Brain microvascular endothelial cell (primary cell): ENCODE measurements around the gene DOCK3.
"Not testable (repeated sequence)": the region's sequence is repeated elsewhere in the genome, so short reads cannot be mapped to it uniquely, and the experiment has no call there.

Source experiments
- DNase-seq: peaks from one replicate; pipeline ENCODE4 v3.0.0-alpha.2; 2020
- H3K27ac ChIP-seq: fragments of 250-450 bp; sonication (Bioruptor Pico); 2 replicates; pipeline ENCODE4 v1.5.1; 2020; ENCODE audit warnings: mild to moderate bottlenecking, moderate library complexity
- H3K27me3 ChIP-seq: fragments of 250-450 bp; sonication (Bioruptor Pico); replicated peaks from 2 replicates; pipeline ENCODE4 v1.5.1; 2020; ENCODE audit warnings: mild to moderate bottlenecking
- H3K36me3 ChIP-seq: fragments of 250-450 bp; sonication (Bioruptor Pico); replicated peaks from 2 replicates; pipeline ENCODE4 v1.5.1; 2020; ENCODE audit warnings: mild to moderate bottlenecking
- H3K4me3 ChIP-seq: 2 replicates; pipeline ENCODE4 v1.5.1; 2011; ENCODE audit warnings: low read depth, mild to moderate bottlenecking, control low read depth, low read length, moderate library complexity
- CTCF ChIP-seq: IDR thresholded peaks from 2 replicates; pipeline ENCODE4 v1.5.1; 2011; ENCODE audit warnings: low read depth, mild to moderate bottlenecking, moderate library complexity, low read length, control low read depth, inconsistent platforms; ENCODE audit errors: missing control alignments
- in situ Hi-C: cut with HindIII; loops from 2 replicates; pipeline ENCODE4 v1.10.0; 2017; ENCODE audit warnings: low sequenced_read_pairs, low pct_ligation_motif_present

DOCK3 gene

GRCh38 chr3:50665081-50665840, 9.5 kb upstream of the DOCK3 start:
- no peak for DNase-seq
- in situ Hi-C loops = no loop called here
- no peaks in the 10 kb centered on the region for H3K36me3 ChIP-seq
- no peak for TF ChIP-seq CTCF
- peaks cover 6% of the 10 kb centered on the region for H3K27me3 ChIP-seq
- no peak overlapping the region for H3K4me3 ChIP-seq
- no peak overlapping the region for H3K27ac ChIP-seq

GRCh38 chr3:50665841-50666115, 8.9 kb upstream of the DOCK3 start:
- H3K4me3 ChIP-seq, H3K27me3 ChIP-seq, H3K27ac ChIP-seq, in situ Hi-C loops, DNase-seq, H3K36me3 ChIP-seq: not testable (repeated sequence)

- no peak for DNase-seq
- peaks cover 6% of the 10 kb centered on the region for H3K27me3 ChIP-seq
- in situ Hi-C loops = no loop called here
- no peaks in the 10 kb centered on the region for H3K36me3 ChIP-seq
- H3K27ac ChIP-seq = no peak overlapping the region
- H3K4me3 ChIP-seq = no peak overlapping the region
- TF ChIP-seq CTCF = no peak
Observed at GRCh38 chr3:50666837-50667236, 7.9 kb upstream of the DOCK3 start.

- no peak for TF ChIP-seq CTCF
- Histone ChIP-seq H3K36me3 (no peaks in the 10 kb centered on the region), H3K27ac (no peak overlapping the region), H3K4me3 (no peak overlapping the region), H3K27me3 (peaks cover 41% of the 10 kb centered on the region)
- in situ Hi-C loops = no loop called here
- DNase-seq = peak; percentile 83
Observed at GRCh38 chr3:50671331-50671730, 3.4 kb upstream of the DOCK3 start.

- Histone ChIP-seq H3K27ac (no peak overlapping the region), H3K4me3 (no peak overlapping the region), H3K27me3 (peaks cover 49% of the 10 kb centered on the region), H3K36me3 (no peaks in the 10 kb centered on the region)
- TF ChIP-seq CTCF = no peak
- in situ Hi-C loops = no loop called here
- no peak for DNase-seq
Observed at GRCh38 chr3:50672656-50673055, 2.1 kb upstream of the DOCK3 start.

- Histone ChIP-seq H3K27me3 (peaks cover 49% of the 10 kb centered on the region), H3K27ac (no peak overlapping the region), H3K4me3 (no peak overlapping the region), H3K36me3 (no peaks in the 10 kb centered on the region)
- no peak for TF ChIP-seq CTCF
- DNase-seq = no peak
- in situ Hi-C loops = no loop called here
Observed at GRCh38 chr3:50673931-50674330, 796 bp upstream of the DOCK3 start.
